Ishikawa (cell line): Measurements from ENCODE around the gene SLCO1B3.

Experiments used
- FOXM1 ChIP-seq: IDR thresholded peaks from 2 replicates; pipeline ENCODE4 v1.6.1; 2012; ENCODE audit warnings: low read depth, borderline replicate concordance
- RAD21 ChIP-seq: IDR thresholded peaks from 2 replicates; pipeline ENCODE4 v1.6.1; 2012; ENCODE audit warnings: low read depth

DNA sequence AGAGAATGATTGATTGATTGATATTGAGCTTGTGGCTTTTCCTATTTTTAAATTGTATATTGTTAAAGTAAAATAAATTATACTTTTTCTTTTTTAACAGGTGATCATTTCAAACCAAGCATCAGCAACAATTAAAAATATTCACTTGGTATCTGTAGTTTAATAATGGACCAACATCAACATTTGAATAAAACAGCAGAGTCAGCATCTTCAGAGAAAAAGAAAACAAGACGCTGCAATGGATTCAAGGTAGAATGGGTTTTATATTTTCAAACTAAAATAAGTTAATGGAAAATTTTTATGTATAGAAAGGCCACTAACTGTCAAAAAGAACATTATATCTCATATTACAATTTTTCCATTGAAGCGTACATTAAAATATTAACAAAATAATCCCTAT lies 5.1 kb downstream of the SLCO1B3 start:
- TF ChIP-seq RAD21 = no peak
- TF ChIP-seq FOXM1 = no peak
